ENCODE results near the gene PPFIA3. TPM values are rescaled to one million over a fixed set of nuclear protein-coding genes. Genes with fewer than 3 reads are reported as not detected.

Gene PPFIA3
- polyA plus RNA-seq, 2 of the 4 experiments (the other 2 are of a cell fraction) = 3.2 to 7.3 TPM

- Histone ChIP-seq H3K4me1 (peaks cover 20% of the 10 kb centered on the region), H3K27ac (peak overlapping the region; percentile 88 to 91), H3K9me3 (no peaks in the 10 kb centered on the region), H3K4me3 (peak overlapping the region; percentile 73), H3K4me2 (peak overlapping the region; percentile 96)
- DNase-seq (ENCODE audit: low read depth in 1 of 2, low spot score in 1 of 2) = no peak
- ChIA-PET CTCF (interaction anchor here (0.7 to 12.7 kb wide), 7 partner anchors 9 to 122 kb away, joined by 3 to 149 read pairs (median 13); no protein-coding TSS in a partner anchor), POLR2A (no interaction called here)
- ATAC-seq = peak; percentile 1 to 4; a peak in 2 of 6 replicates
- TF ChIP-seq HOXB5 (CRISPR knock-in tag; IDR thresholded peaks at IDR 0.05) = no peak
- no peak for TF ChIP-seq SREBF2 (IDR thresholded peaks at IDR 0.05)
- TF ChIP-seq HMGXB4 (CRISPR knock-in tag; IDR thresholded peaks at IDR 0.05; ENCODE audit: borderline replicate concordance) = no peak
- no peak for TF ChIP-seq ESRRA (IDR thresholded peaks at IDR 0.05; ENCODE audit: borderline replicate concordance, low read length)
- no peak for TF ChIP-seq HEYL (CRISPR knock-in tag; IDR thresholded peaks at IDR 0.05)
- TF ChIP-seq TP53 (CRISPR knock-in tag; IDR thresholded peaks at IDR 0.05) = no peak
- peak; percentile 48; the same call in 1 of the 2 replicates for TF ChIP-seq KDM5A (IDR thresholded peaks at IDR 0.05)
- 0 out of 2 replicates have a peak, but pooled peaks have one; percentile 25 for TF ChIP-seq EHF (CRISPR knock-in tag; IDR thresholded peaks at IDR 0.05)
- no peak for TF ChIP-seq ZSCAN20 (CRISPR knock-in tag; IDR thresholded peaks at IDR 0.05)
- no peak for TF ChIP-seq CBX2 (IDR thresholded peaks at IDR 0.05; ENCODE audit: borderline replicate concordance, low read depth)
- TF ChIP-seq JUNB (IDR thresholded peaks at IDR 0.05) = no peak
- TF ChIP-seq CHD4 (IDR thresholded peaks at IDR 0.05; ENCODE audit: borderline replicate concordance) = no peak
- TF ChIP-seq BHLHE40 (IDR thresholded peaks at IDR 0.05; ENCODE audit: low read depth, low read length) = 0 out of 2 replicates have a peak, but pooled peaks have one; percentile 21
- peak; percentile 13 for FAIRE-seq
- under 1% methylated on average over 14 of the region's 14 CpGs for WGBS (ENCODE audit: missing lambda C conversion rate)
Observed at GRCh38 chr19:49085868-49086232, 33.5 kb upstream of the PPFIA3 start.

GRCh38 chr19:49086296-49086695, 33.0 kb upstream of the PPFIA3 start:
- peak overlapping the region; percentile 73 for H3K4me3 ChIP-seq
- ATAC-seq (no peak), FAIRE-seq (no peak), DNase-seq (ENCODE audit: low read depth in 1 of 2, low spot score in 1 of 2) (no peak)
- H3K9me3 ChIP-seq = no peaks in the 10 kb centered on the region
- peak overlapping the region; percentile 88 to 91 for H3K27ac ChIP-seq
- TF ChIP-seq POLR2AphosphoS2 (conservative IDR thresholded peaks at IDR 0.05; ENCODE audit: low read length) (no peak), USF2 (IDR thresholded peaks at IDR 0.05) (no peak), CHD2 (IDR thresholded peaks at IDR 0.05; ENCODE audit: low read length, partially characterized antibody) (no peak), BCL3 (IDR thresholded peaks at IDR 0.05) (no peak), EP300 (IDR thresholded peaks at IDR 0.05) (no peak)
- H3K4me2 ChIP-seq = peak overlapping the region; percentile 96
- WGBS (ENCODE audit: missing lambda C conversion rate) = 5% methylated on average over 11 of the region's 11 CpGs
- POLR2A ChIA-PET = no interaction called here
- peaks cover 20% of the 10 kb centered on the region for H3K4me1 ChIP-seq
- CTCF ChIA-PET = interaction anchor here (0.6 to 12.7 kb wide), 8 partner anchors 9 to 140 kb away, joined by 4 to 149 read pairs (median 11); no protein-coding TSS in a partner anchor

GRCh38 chr19:49091391-49092038, 27.8 kb upstream of the PPFIA3 start:
- Histone ChIP-seq H3K4me2 (no peak overlapping the region), H3K27ac (no peak overlapping the region), H3K4me1 (peaks cover 13% of the 10 kb centered on the region; the same call in 2 of the 3 replicates), H3K9me3 (no peaks in the 10 kb centered on the region), H3K4me3 (no peak overlapping the region)
- FAIRE-seq (no peak), DNase-seq (ENCODE audit: low read depth in 1 of 2, low spot score in 1 of 2) (no peak), ATAC-seq (no peak)
- ChIA-PET CTCF (interaction anchor here (0.7 to 12.7 kb wide), 8 partner anchors 14 to 117 kb away, joined by 3 to 149 read pairs (median 4); partner anchors contain the start of gene RUVBL2), POLR2A (interaction anchor here (0.6 kb wide), 1 partner anchor 40 kb away, joined by 3 read pairs; no protein-coding TSS in a partner anchor)
- 93% methylated on average over 17 of the region's 17 CpGs for WGBS (ENCODE audit: missing lambda C conversion rate)
- TF ChIP-seq FOSB (CRISPR knock-in tag; IDR thresholded peaks at IDR 0.05) = no peak
- no peak for TF ChIP-seq KDM1A (IDR thresholded peaks at IDR 0.05; ENCODE audit: low read depth)
- TF ChIP-seq BCL3 (IDR thresholded peaks at IDR 0.05) = no peak
- no peak for TF ChIP-seq PBX3 (IDR thresholded peaks at IDR 0.05)
- TF ChIP-seq JUN (IDR thresholded peaks at IDR 0.05) = no peak
- no peak for TF ChIP-seq CHD2 (IDR thresholded peaks at IDR 0.05; ENCODE audit: low read length, partially characterized antibody)
- TF ChIP-seq TFCP2L1 (CRISPR knock-in tag; IDR thresholded peaks at IDR 0.05) = no peak
- no peak for TF ChIP-seq USF2 (IDR thresholded peaks at IDR 0.05)
